ENCODE data around the gene NOS1.

The NOS1 gene

GRCh38 chr12:117330441-117331113, 30.8 kb downstream of the NOS1 start:
- DNase-seq (ENCODE audit: low read depth), result no peak

GRCh38 chr12:117329756-117330155, 31.7 kb downstream of the NOS1 start:
- DNase-seq (ENCODE audit: low read depth), result no peak

GRCh38 chr12:117328556-117329100, 32.8 kb downstream of the NOS1 start:
- DNase-seq (ENCODE audit: low read depth), result no peak

- no peak for DNase-seq (ENCODE audit: low read depth)
These were observed 39.0 kb downstream of the NOS1 start for GRCh38 chr12:117322428-117322827.

GRCh38 chr12:117321572-117321971, 39.9 kb downstream of the NOS1 start:
- DNase-seq (ENCODE audit: low read depth), result peak; percentile 6

GRCh38 chr12:117318591-117318990, 42.8 kb downstream of the NOS1 start:
- no peak for DNase-seq (ENCODE audit: low read depth)

GRCh38 chr12:117316336-117316735, 45.1 kb downstream of the NOS1 start:
- DNase-seq (ENCODE audit: low read depth), result no peak

- DNase-seq (ENCODE audit: low read depth), result no peak
These were observed 47.5 kb downstream of the NOS1 start for GRCh38 chr12:117313926-117314325.

GRCh38 chr12:117312770-117313169, 48.7 kb downstream of the NOS1 start:
- DNase-seq (ENCODE audit: low read depth), result no peak

- no peak for DNase-seq (ENCODE audit: low read depth)
These were observed 52.0 kb downstream of the NOS1 start for GRCh38 chr12:117309276-117309925.

- no peak for DNase-seq (ENCODE audit: low read depth)
These were observed 61.3 kb downstream of the NOS1 start for GRCh38 chr12:117300174-117300573.

GRCh38 chr12:117298648-117299225, 62.7 kb downstream of the NOS1 start:
- DNase-seq (ENCODE audit: low read depth), result no peak

- DNase-seq (ENCODE audit: low read depth), result no peak
These were observed 63.2 kb downstream of the NOS1 start for GRCh38 chr12:117298191-117298590.

GRCh38 chr12:117294189-117294603, 67.2 kb downstream of the NOS1 start:
- no peak for DNase-seq (ENCODE audit: low read depth)

- DNase-seq (ENCODE audit: low read depth), result no peak
These were observed 67.9 kb downstream of the NOS1 start for GRCh38 chr12:117293510-117293909.

- DNase-seq (ENCODE audit: low read depth), result no peak
These were observed 68.7 kb downstream of the NOS1 start for GRCh38 chr12:117292688-117293087.

- no peak for DNase-seq (ENCODE audit: low read depth)
These were observed 77.3 kb downstream of the NOS1 start for GRCh38 chr12:117284140-117284539.

- DNase-seq (ENCODE audit: low read depth), result no peak
These were observed 78.9 kb downstream of the NOS1 start for GRCh38 chr12:117282490-117282889.

GRCh38 chr12:117280019-117280680, 81.3 kb downstream of the NOS1 start:
- no peak for DNase-seq (ENCODE audit: low read depth)

GRCh38 chr12:117279606-117280005, 81.8 kb downstream of the NOS1 start:
- no peak for DNase-seq (ENCODE audit: low read depth)

GRCh38 chr12:117277875-117278274, 83.6 kb downstream of the NOS1 start:
- DNase-seq (ENCODE audit: low read depth), result no peak

GRCh38 chr12:117273091-117273490, 88.3 kb downstream of the NOS1 start:
- no peak for DNase-seq (ENCODE audit: low read depth)

GRCh38 chr12:117272690-117273089, 88.7 kb downstream of the NOS1 start:
- no peak for DNase-seq (ENCODE audit: low read depth)
